Smooth muscle cell (in vitro differentiated cells): ENCODE results near the gene LIPE. TPM values are rescaled to one million over a fixed set of nuclear protein-coding genes. Genes with fewer than 3 reads are reported as not detected.

Source experiments
- DNase-seq: peaks from one replicate; lab custom pipeline; 2025; ENCODE audit not compliant: unreplicated experiment; lab: John Stamatoyannopoulos, UW
- H2AFZ ChIP-seq: fragments of 200-600 bp; sonication (generic); 2 replicates; pipeline ENCODE4 v1.6.0; 2016; ENCODE audit warnings: antibody characterized with exemption, low read depth, mild to moderate bottlenecking
- H3F3A ChIP-seq: fragments of 200-600 bp; sonication (generic); 2 replicates; pipeline ENCODE4 v1.6.0; 2017; ENCODE audit warnings: antibody characterized with exemption, low read depth
- H3K27ac ChIP-seq: fragments of 200-600 bp; sonication (generic); 2 replicates; pipeline ENCODE4 v1.5.1; 2016; ENCODE audit warnings: low read depth, mild to moderate bottlenecking
- H3K27me3 ChIP-seq: fragments of 200-600 bp; sonication (generic); 2 replicates; pipeline ENCODE4 v1.6.1; 2016; ENCODE audit warnings: low read depth, mild to moderate bottlenecking
- H3K36me3 ChIP-seq: fragments of 200-600 bp; sonication (generic); 2 replicates; pipeline ENCODE4 v1.5.1; 2016; ENCODE audit warnings: low read depth
- H3K4me1 ChIP-seq: fragments of 200-600 bp; sonication (generic); 2 replicates; pipeline ENCODE4 v1.5.1; 2016; ENCODE audit warnings: low read depth
- H3K4me2 ChIP-seq: fragments of 200-600 bp; sonication (generic); 2 replicates; pipeline ENCODE4 v1.6.0; 2016; ENCODE audit warnings: mild to moderate bottlenecking
- H3K4me3 ChIP-seq: fragments of 200-600 bp; sonication (generic); 2 replicates; pipeline ENCODE4 v1.5.1; 2016; ENCODE audit warnings: mild to moderate bottlenecking
- H3K79me2 ChIP-seq: fragments of 200-600 bp; sonication (generic); 2 replicates; pipeline ENCODE4 v1.6.0; 2016; ENCODE audit warnings: low read depth, mild to moderate bottlenecking
- H3K9ac ChIP-seq: fragments of 200-600 bp; sonication (generic); 2 replicates; pipeline ENCODE4 v1.6.0; 2016; ENCODE audit warnings: low read depth
- H3K9me3 ChIP-seq: fragments of 200-600 bp; sonication (generic); replicated peaks from 2 replicates; pipeline ENCODE4 v1.5.1; 2016; ENCODE audit warnings: low read depth
- H4K20me1 ChIP-seq: fragments of 200-600 bp; sonication (generic); 2 replicates; pipeline ENCODE4 v1.6.0; 2016; ENCODE audit warnings: low read depth
- CTCF ChIP-seq: fragments of 200-600 bp; sonication (generic); IDR thresholded peaks from 2 replicates; pipeline ENCODE4 v1.5.1; 2017; ENCODE audit warnings: borderline replicate concordance, mild to moderate bottlenecking, antibody characterized with exemption; ENCODE audit not compliant: insufficient read depth, poor library complexity, severe bottlenecking
- WGBS: methylation state at CpG from one replicate; pipeline ENCODE4 v1.1.7; 2016; ENCODE audit warnings: low lambda C conversion rate; 5-methylcytosine and 5-hydroxymethylcytosine counted together
- polyA plus RNA-seq: library from polyadenylated mRNA; unstranded; fragments of >200 nt; fragmentation: Nextera tagmentation; extraction: Ambion mirVana; gene quantifications from 2 replicates; pipeline ENCODE4 v1.2.1, GENCODE V29; 2016
- total RNA-seq: library from RNA; depleted of rRNA; stranded (reverse); fragments of >200 nt; gene quantifications from 2 replicates; pipeline ENCODE4 v1.2.3, GENCODE V29; 2014

LIPE gene
- total and polyA plus RNA-seq, 2 experiments from 2014 or later, result 8.4 to 9.2 TPM

GRCh38 chr19:42442833-42443232 lies 15.6 kb upstream of the LIPE start, which contains the start of gene CXCL17:
Gene CXCL17 (minus strand): TSS chr19:42442946. CDS start chr19:42442832, 114 bp downstream.
- 89% methylated on average over 7 of the region's 7 CpGs for WGBS
- no peaks in the 10 kb centered on the region for H3K4me1 ChIP-seq
- H3K4me3 ChIP-seq, result no peak within 1 kb of the TSS
- no peak for DNase-seq
- H3K9ac ChIP-seq, result no peak within 1 kb of the TSS
- H4K20me1 ChIP-seq, result peaks cover 8% of the 10 kb centered on the region
- no peak within 1 kb of the TSS for H3K27ac ChIP-seq
- no peaks in the 10 kb centered on the region for H3K9me3 ChIP-seq
- no peaks in the 10 kb centered on the region for H3K27me3 ChIP-seq
- TF ChIP-seq CTCF, result no peak
- H3K79me2 ChIP-seq, result no peaks in the 10 kb centered on the region
- no peak within 1 kb of the TSS for H2AFZ ChIP-seq
- H3K4me2 ChIP-seq, result no peak within 1 kb of the TSS
- H3K36me3 ChIP-seq, result no peaks in the 10 kb centered on the region
- peaks cover 5% of the 10 kb centered on the region for H3F3A ChIP-seq

GRCh38 chr19:42441049-42441445 lies 13.9 kb upstream of the LIPE start:
- Histone ChIP-seq H3K9ac (no peak overlapping the region), H2AFZ (no peak overlapping the region)
- no peak for DNase-seq

GRCh38 chr19:42440357-42441048 lies 13.3 kb upstream of the LIPE start:
- Histone ChIP-seq H3K4me3 (no peak overlapping the region), H3F3A (peaks cover 5% of the 10 kb centered on the region), H3K4me2 (no peak overlapping the region), H3K36me3 (no peaks in the 10 kb centered on the region), H3K4me1 (no peaks in the 10 kb centered on the region), H4K20me1 (peaks cover 8% of the 10 kb centered on the region), H3K9me3 (no peaks in the 10 kb centered on the region), H2AFZ (no peak overlapping the region), H3K79me2 (no peaks in the 10 kb centered on the region), H3K27me3 (no peaks in the 10 kb centered on the region), H3K9ac (no peak overlapping the region), H3K27ac (no peak overlapping the region)
- peak; percentile 92 for TF ChIP-seq CTCF
- 39% methylated on average over 16 of the region's 16 CpGs for WGBS
- peak; percentile 13 for DNase-seq

More at GRCh38 chr19:42441049-42441445, 13.9 kb upstream of the LIPE start:
- Histone ChIP-seq H3K79me2 (no peaks in the 10 kb centered on the region), H3K27me3 (no peaks in the 10 kb centered on the region), H3K4me1 (no peaks in the 10 kb centered on the region), H3K9me3 (no peaks in the 10 kb centered on the region), H3K4me2 (no peak overlapping the region), H4K20me1 (peaks cover 8% of the 10 kb centered on the region), H3K27ac (no peak overlapping the region), H3K4me3 (no peak overlapping the region), H3K36me3 (no peaks in the 10 kb centered on the region), H3F3A (peaks cover 5% of the 10 kb centered on the region)
- TF ChIP-seq CTCF, result no peak
- WGBS, result 54% methylated on average over 2 of the region's 2 CpGs

- H3K4me2 ChIP-seq, result no peak overlapping the region
- no peak overlapping the region for H3K9ac ChIP-seq
- H3K36me3 ChIP-seq, result no peaks in the 10 kb centered on the region
- WGBS, result 84% methylated on average over 3 of the region's 3 CpGs
- TF ChIP-seq CTCF, result no peak
- DNase-seq, result no peak
- H2AFZ ChIP-seq, result no peak overlapping the region
- H3K27me3 ChIP-seq, result no peaks in the 10 kb centered on the region
- no peaks in the 10 kb centered on the region for H3K9me3 ChIP-seq
- H3F3A ChIP-seq, result peaks cover 5% of the 10 kb centered on the region
- H3K79me2 ChIP-seq, result no peaks in the 10 kb centered on the region
- no peak overlapping the region for H3K27ac ChIP-seq
- H3K4me1 ChIP-seq, result no peaks in the 10 kb centered on the region
- no peak overlapping the region for H3K4me3 ChIP-seq
- H4K20me1 ChIP-seq, result peaks cover 7% of the 10 kb centered on the region
Measured at GRCh38 chr19:42436006-42436405, 8.8 kb upstream of the LIPE start.
